GM18907 (cell line): Measurements from ENCODE around the gene NGEF.

Source experiments
- ATAC-seq: cut with Tn5 transposase; IDR thresholded peaks from one replicate; pipeline ENCODE4 v1.9.1; 2021; ENCODE audit warnings: mild to moderate bottlenecking, moderate library complexity; ENCODE audit not compliant: unreplicated experiment

The NGEF gene

GRCh38 chr2:232974396-232974795 is 38.7 kb downstream of the NGEF start:
- ATAC-seq: no peak

GRCh38 chr2:232973796-232974195 is 39.3 kb downstream of the NGEF start:
- ATAC-seq: no peak

- no peak for ATAC-seq
These were observed 39.9 kb downstream of the NGEF start for GRCh38 chr2:232973011-232973735.

GRCh38 chr2:232971744-232972143 is 41.3 kb downstream of the NGEF start:
- no peak for ATAC-seq

GRCh38 chr2:232970051-232970450 is 43.0 kb downstream of the NGEF start:
- ATAC-seq: no peak

GRCh38 chr2:232967474-232967873 is 45.6 kb downstream of the NGEF start:
- no peak for ATAC-seq

- ATAC-seq: no peak
These were observed 46.9 kb downstream of the NGEF start for GRCh38 chr2:232966122-232966521.

GRCh38 chr2:232963913-232964312 is 49.1 kb downstream of the NGEF start:
- no peak for ATAC-seq

- no peak for ATAC-seq
These were observed 52.2 kb downstream of the NGEF start for GRCh38 chr2:232960862-232961261.

- ATAC-seq: no peak
These were observed 53.9 kb downstream of the NGEF start for GRCh38 chr2:232959139-232959538.

GRCh38 chr2:232957657-232958090 is 55.4 kb downstream of the NGEF start:
- ATAC-seq: no peak

- no peak for ATAC-seq
These were observed 57.2 kb downstream of the NGEF start for GRCh38 chr2:232955856-232956255.

GRCh38 chr2:232954691-232955090 is 58.4 kb downstream of the NGEF start:
- no peak for ATAC-seq

GRCh38 chr2:232951891-232952290 is 61.2 kb downstream of the NGEF start:
- ATAC-seq: no peak

- no peak for ATAC-seq
These were observed 61.9 kb downstream of the NGEF start for GRCh38 chr2:232951181-232951580.

GRCh38 chr2:232950751-232951150 is 62.3 kb downstream of the NGEF start:
- no peak for ATAC-seq

GRCh38 chr2:232949016-232949415 is 64.0 kb downstream of the NGEF start:
- no peak for ATAC-seq

- ATAC-seq: no peak
These were observed 70.2 kb downstream of the NGEF start for GRCh38 chr2:232942831-232943230.

- no peak for ATAC-seq
These were observed 71.0 kb downstream of the NGEF start for GRCh38 chr2:232941912-232942594.

- ATAC-seq: no peak
These were observed 71.7 kb downstream of the NGEF start for GRCh38 chr2:232941400-232941799.

- no peak for ATAC-seq
These were observed 72.3 kb downstream of the NGEF start for GRCh38 chr2:232940724-232941123.

- no peak for ATAC-seq
These were observed 75.7 kb downstream of the NGEF start for GRCh38 chr2:232937278-232937906.
